Stimulated activated effector memory CD8-positive, alpha-beta T cell treated with anti-CD3 and anti-CD28 coated beads, Interleukin-12 subunit alpha, Interleukin-12 subunit beta, amount 100 ng/mL, for 72 hours (primary cell): ENCODE measurements around the gene MT1A.
"Not testable (repeated sequence)": the region's sequence is repeated elsewhere in the genome, so short reads cannot be mapped to it uniquely, and the experiment has no call there.

Source experiments
- ATAC-seq: fragments of 150-1000 bp; cut with Tn5 transposase; 2 replicates; pipeline ENCODE4 v1.10.0; 2021
- DNase-seq, 2 donors: peaks; one replicate each; pipeline ENCODE4 v3.0.0; 2021 to 2022; ENCODE audit warnings: low spot score in 2 of 2
- H3K27ac Mint-ChIP-seq: one replicate; pipeline ENCODE4 v1.8.0; 2022; ENCODE audit warnings: mild to moderate bottlenecking, mixed read lengths
- H3K36me3 Mint-ChIP-seq: one replicate; pipeline ENCODE4 v1.8.0; 2022; ENCODE audit warnings: mild to moderate bottlenecking, mixed read lengths
- H3K4me1 Mint-ChIP-seq: one replicate; pipeline ENCODE4 v1.8.0; 2022; ENCODE audit warnings: mixed read lengths
- H3K4me3 Mint-ChIP-seq: one replicate; pipeline ENCODE4 v1.8.0; 2022; ENCODE audit warnings: mild to moderate bottlenecking, mixed read lengths
- H3K9me3 Mint-ChIP-seq: one replicate; pipeline ENCODE4 v1.8.0; 2022; ENCODE audit warnings: mixed read lengths

MT1A gene

DNA sequence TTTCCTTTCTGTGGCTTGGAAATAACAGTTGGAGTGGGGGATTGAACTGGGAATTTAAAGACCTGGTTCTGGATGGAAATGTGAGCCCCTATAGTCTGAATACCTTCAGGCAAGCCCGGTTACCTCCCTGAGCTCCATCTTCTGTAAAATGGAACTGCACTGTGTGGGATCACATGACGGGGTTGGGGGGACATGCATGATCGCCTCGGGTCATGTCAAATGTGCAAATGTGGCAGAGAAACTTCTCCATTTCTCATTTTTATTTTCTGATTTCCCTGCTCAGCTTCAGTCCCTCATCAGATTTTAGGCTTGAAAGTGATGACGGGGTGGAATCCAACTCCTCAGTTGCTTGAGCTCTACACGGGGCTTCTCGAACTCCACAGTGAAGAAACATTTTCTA is 14.8 kb downstream of the MT1A start:
- peaks cover 6% of the 10 kb centered on the region for H3K4me1 Mint-ChIP-seq
- H3K4me3 Mint-ChIP-seq, result no peak overlapping the region
- DNase-seq (no peak), ATAC-seq (no peak)
- H3K27ac Mint-ChIP-seq, result no peak overlapping the region
- H3K9me3 Mint-ChIP-seq, result no peaks in the 10 kb centered on the region
- H3K36me3 Mint-ChIP-seq, result no peaks in the 10 kb centered on the region

DNA sequence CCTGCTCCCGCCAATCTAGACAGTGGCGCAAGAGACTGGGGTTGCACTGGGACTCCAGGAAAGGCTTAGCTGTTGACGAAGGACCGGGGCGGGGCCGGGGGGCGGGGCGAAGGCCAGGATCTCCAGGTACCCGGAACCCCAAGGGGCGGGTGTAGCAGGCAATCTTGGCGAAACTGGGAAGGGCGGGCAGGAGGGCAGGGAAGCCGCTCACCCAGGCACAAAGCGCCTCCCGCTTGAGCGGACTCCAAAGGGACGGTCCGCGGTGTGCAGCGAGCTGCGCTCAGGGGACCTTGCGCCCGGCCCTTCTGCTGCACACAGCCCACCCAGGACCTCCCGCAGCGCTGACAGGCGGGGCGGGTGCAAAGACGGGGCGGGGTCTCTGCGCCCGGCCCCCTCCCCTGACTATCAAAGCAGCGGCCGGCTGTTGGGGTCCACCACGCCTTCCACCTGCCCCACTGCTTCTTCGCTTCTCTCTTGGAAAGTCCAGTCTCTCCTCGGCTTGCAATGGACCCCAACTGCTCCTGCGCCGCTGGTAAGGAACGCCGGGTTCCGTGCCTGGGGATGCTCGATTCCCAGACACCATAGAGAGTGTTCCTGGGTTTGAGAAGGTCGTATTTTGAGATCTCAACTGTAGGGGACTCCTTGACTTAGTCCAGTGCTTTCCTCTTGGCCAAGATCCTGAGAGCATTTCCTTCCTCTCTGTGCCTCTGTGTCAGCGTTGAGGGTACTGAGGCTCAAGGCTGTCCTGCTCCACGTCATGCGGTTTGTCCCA is 19.3 kb downstream of the MT1A start, which contains the start of gene MT1F:
Gene MT1F (plus strand): TSS at position 405 of the 772 bp plus-strand sequence. CDS start 100 bp downstream, at position 505.
- DNase-seq (peak; percentile 38 to 84), ATAC-seq (peak; percentile 83)
- H3K36me3 Mint-ChIP-seq, result no peaks in the 10 kb centered on the region

DNA sequence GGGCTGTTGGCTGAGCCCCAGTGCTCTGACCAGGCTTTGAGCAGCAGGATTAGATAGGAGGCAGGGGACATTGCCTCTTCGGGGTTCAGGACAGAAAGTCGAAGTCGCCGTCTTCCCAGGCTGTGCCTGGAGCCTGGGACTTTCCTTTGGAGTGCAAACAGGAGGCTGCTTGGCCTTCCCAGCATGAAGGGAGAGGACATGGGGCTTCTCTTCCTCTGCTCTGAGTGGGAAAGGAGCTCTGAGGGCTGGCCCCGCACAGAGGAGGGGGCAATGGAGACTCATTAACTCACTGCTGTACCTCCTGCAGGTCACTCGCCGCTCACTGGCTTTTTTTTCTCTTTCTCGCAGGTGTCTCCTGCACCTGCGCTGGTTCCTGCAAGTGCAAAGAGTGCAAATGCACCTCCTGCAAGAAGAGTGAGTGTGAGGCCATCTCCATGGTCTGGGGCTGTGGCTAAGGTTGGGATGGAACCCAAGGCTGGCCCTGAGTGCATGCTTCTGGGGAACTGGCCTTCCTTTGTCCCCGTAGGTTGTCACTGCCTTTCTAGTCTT is 19.9 kb downstream of the MT1A start:
- Mint-ChIP-seq H3K36me3 (no peaks in the 10 kb centered on the region), H3K27ac (peak overlapping the region; percentile 85), H3K4me3 (peak overlapping the region; percentile 90), H3K9me3 (no peaks in the 10 kb centered on the region), H3K4me1 (peaks cover 22% of the 10 kb centered on the region)
- ATAC-seq (no peak), DNase-seq (no peak)

More for the DNA sequence above, 19.3 kb downstream of the MT1A start, which contains the start of gene MT1F:
- peak within 1 kb of the TSS; percentile 85 for H3K27ac Mint-ChIP-seq
- no peaks in the 10 kb centered on the region for H3K9me3 Mint-ChIP-seq
- peaks cover 17% of the 10 kb centered on the region for H3K4me1 Mint-ChIP-seq
- H3K4me3 Mint-ChIP-seq, result peak within 1 kb of the TSS; percentile 90

DNA sequence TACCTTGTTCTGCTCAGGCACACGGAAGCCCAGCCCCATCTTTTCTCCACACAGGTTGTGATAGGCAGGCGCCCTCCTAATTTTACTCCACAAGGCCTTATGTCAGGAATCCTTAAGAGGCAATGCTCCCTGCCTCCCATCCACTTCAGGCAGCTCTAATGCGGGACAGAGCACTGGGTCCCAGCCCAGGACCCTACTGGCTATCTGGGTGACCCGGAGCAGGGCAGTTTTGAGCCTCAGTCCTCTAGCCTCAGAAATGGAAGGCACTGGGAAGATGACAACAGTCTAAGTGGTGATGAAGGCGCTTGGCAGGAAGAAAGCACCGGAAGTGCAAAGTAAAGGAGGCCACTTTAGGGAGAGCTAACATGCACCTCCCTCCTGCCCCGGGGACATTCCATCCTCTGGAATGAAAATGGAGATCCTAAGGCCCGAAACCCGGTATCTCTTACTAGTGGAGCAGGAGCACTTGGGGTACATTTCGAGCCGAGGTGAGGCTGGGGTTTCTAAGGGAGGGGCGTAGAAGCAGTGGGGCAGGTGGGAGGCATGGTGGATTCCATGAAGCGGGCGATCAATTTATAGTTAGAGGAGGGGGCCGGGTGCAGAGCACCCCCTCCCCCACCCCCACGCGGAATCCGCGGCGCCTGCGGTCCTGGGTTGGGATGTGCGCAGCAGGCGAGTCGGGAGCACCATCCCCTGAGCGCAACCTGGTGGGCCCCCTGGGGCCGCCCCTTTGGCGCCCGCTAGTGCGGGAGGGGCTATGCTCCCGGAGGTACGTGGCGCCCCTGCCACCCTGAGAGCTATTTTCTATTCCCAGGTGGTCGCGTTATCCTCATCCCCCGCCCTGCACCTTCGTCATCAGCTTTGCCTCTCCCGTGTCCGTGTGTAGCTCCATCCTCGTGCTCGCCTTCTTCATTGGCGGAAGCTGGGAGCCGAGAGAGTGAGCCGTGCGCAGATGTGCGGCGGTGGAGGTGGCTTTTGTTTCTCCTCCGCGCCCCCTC is 24.2 kb downstream of the MT1A start:
- ATAC-seq, result peak; percentile 53
- Mint-ChIP-seq H3K27ac (peak overlapping the region; percentile 82), H3K4me1 (peaks cover 23% of the 10 kb centered on the region), H3K4me3 (peak overlapping the region; percentile 76), H3K36me3 (no peaks in the 10 kb centered on the region), H3K9me3 (no peaks in the 10 kb centered on the region)
- peak in 1 of 2 donors; percentile 57 for DNase-seq

DNA sequence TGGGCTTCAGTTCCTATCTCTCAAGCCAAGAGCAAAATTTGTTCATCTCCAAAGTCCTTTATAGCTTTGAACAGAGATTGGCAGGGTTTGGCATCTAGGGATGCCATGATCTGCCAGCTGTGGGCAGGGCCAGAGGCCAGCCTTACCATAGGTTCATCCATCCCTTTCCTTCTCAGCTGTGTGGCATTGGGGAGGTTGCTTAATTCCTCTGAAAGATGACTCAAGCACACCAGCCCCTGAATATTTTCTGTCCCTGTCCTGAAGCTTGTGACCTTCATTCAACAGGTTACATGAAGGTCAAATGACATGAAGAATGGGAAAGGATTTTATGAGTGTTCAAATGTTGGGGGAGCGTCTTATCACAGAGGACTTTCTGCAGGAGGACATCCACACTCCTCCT is 26.0 kb downstream of the MT1A start:
- Mint-ChIP-seq H3K9me3 (no peaks in the 10 kb centered on the region), H3K4me3 (no peak overlapping the region), H3K27ac (no peak overlapping the region), H3K4me1 (peaks cover 30% of the 10 kb centered on the region), H3K36me3 (no peaks in the 10 kb centered on the region)
- DNase-seq, result no peak
- ATAC-seq, result no peak

DNA sequence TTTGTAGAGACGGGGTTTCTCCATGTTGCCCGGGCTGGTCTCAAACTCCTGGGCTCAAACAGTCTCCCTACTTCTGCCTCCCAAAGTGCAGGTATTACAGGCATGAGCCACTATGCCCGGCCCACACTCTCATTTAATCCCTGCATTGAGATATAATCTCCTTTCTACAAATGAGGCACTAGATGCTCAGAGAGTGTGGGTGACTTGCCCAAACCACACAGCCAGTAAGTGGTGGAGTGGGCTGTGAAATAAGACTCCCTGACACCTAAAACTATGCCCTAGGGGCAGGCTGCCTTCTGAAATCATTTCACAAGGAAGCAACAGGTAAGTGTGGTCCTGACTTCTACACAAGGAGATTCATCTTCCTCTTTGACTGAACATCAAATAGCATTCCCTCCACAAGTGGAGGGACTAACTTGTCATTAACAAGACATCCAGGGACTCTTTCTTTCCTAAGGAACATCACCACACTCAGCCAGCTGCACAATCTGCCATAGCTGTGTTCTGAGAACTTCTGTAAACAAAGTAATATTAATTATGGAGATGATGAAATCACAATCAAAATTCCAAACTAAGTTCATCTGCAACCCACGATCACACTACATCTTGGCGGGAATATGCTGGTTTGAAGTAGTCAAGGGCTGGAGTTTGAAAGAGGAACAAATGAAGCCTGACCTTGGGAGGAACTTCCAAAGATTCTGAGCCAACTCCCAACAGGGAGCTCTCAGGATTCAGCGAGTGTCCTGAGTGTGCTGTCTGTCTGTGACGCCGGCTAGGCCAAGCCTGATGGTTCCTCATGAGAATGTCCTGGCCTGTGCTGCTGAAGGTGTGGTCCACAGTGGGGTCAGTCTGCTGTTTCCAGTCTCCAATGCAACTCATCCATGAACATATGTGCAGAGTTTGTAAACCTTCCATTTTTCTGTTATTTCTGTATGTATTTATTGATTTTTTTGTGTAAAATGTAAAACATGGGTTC is 27.1 kb downstream of the MT1A start:
- ATAC-seq, result peak; percentile 47
- not testable (repeated sequence) for H3K36me3 Mint-ChIP-seq, H3K9me3 Mint-ChIP-seq, H3K4me3 Mint-ChIP-seq, H3K27ac Mint-ChIP-seq, DNase-seq
- H3K4me1 Mint-ChIP-seq, result peaks cover 35% of the 10 kb centered on the region

DNA sequence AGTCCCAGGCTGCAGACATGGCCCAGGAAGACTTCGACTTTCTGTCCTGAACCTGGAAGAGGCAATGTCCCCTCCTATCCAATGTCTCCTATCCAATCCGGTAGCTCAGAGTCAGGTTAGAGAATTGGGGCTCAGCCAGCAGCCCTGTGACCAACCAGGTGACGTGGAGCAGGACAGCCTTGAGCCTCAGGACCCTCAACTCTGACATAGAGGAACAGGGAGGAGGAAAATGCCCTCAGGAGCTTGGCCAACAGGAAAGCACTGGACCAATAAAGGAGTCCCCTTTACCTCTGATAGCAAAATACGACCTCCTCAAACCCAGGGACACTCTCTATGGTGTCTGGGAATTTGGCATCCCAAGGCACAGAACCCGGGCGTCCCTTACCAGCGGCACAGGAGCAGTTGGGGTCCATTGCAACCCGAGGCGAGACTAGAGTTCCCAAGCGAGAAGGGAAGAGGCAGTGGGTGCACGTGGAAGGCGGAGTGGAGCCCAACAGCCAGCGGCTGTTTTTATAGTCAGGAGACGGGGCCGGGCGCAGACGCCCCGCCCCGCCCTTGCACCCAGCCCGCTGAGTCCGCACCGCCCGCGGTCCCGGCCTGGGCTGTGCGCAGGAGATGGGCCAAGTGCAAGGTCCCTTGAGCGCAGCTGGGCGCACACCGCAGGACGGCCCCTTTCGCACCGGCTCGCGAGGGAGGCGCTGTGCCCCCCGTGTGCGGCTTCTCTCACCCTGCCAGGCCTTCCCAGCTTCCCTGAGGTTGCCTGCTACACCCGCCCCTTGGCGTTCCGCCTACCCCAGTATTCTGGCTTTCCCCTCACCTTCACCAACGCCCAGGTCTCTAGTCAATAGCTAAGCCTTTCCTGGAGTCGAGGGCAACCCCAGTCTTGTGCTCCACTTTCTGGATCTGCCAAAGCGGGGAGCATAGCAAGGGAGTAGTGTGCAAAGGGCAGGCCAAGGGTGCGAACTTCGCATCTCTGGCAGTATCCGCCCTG is 29.4 kb downstream of the MT1A start, which contains the start of gene MT1G:
Gene MT1G (minus strand): TSS at position 485 of the 991 bp plus-strand sequence. CDS start 72 bp downstream, at position 413.
- Mint-ChIP-seq H3K9me3 (no peaks in the 10 kb centered on the region), H3K27ac (no peak within 1 kb of the TSS), H3K4me3 (peak within 1 kb of the TSS; percentile 30), H3K36me3 (no peaks in the 10 kb centered on the region), H3K4me1 (peaks cover 26% of the 10 kb centered on the region)
- no peak for DNase-seq
- ATAC-seq, result peak; percentile 36

DNA sequence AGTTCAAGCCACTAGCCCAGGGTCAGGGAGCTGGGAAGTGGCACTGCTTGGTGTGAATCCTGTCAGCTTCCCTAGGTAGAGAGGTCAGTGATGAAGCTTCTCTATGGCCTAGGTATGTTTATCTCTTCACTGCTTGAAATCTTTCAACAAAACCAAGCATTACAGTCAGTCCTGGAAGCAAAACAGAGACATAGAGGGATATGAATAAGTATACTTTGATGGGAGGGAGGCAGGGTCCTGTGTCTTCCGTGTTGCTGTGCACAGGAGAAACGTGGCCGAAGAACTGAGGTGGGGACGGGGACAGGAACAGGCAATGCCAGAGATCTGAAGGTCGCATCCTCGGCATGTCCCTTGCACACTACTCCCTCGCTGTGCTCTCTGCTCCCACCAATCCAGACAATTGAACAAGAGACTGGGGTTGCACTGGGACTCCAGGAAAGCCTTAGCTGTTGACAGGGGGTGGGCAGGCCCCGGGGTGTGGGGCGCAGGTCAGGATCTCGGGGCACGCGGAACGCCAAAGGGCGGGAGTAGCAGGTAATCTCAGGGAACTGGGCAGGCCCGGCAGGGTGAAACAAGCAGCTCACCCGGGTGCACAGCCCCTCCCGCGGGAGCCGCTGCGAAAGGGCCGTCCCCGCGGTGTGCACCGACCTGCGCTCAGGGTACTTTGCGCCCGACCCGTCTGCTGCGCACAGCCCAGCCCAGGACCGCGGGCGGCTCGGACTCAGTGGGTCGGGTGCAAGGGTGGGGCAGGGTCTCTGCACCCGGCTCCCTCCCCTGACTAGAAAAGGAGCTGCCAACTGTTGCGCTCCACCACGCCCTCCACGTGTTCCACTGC is 30.8 kb downstream of the MT1A start, which contains the start of gene MT1H:
Gene MT1H (plus strand): TSS at position 810 of the 835 bp plus-strand sequence. CDS start 71 bp downstream, outside the sequence.
- ATAC-seq, result no peak
- Mint-ChIP-seq H3K36me3 (no peaks in the 10 kb centered on the region), H3K9me3 (no peaks in the 10 kb centered on the region), H3K27ac (no peak within 1 kb of the TSS), H3K4me3 (no peak within 1 kb of the TSS), H3K4me1 (peaks cover 20% of the 10 kb centered on the region)
- no peak for DNase-seq

DNA sequence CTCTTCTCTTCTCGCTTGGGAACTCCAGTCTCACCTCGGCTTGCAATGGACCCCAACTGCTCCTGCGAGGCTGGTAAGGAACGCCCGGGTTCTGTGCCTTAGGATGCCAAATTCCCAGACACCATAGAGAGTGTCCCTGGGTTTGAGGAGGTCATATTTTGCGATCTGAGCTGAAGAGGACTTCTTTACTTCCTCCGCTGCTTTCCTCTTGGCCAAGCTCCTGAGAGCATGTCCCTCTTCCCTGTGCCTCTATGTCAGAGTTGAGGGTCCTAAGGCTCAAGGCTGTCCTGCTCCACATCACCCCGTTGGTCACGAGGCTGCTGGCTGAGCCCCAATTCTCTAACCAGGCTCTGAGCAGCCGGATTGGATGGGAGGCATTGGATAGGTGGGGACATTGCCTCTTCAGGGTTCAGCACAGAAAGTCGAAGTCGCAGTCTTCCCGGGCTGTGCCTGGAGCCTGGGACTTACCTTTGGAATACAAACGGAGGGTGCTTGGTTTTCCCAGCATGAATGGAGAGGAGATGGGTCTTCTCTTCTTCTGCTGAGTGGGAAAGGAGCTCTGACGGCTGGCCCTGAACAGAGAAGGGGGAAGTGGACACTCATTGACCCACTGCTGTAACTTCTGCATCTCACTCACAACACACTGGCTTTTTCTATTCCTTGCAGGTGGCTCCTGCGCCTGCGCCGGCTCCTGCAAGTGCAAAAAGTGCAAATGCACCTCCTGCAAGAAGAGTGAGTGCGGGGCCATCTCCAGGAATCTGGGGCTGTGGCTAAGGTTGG is 31.6 kb downstream of the MT1A start:
- ATAC-seq, result no peak
- H3K4me3 Mint-ChIP-seq, result no peak overlapping the region
- no peak for DNase-seq
- no peaks in the 10 kb centered on the region for H3K9me3 Mint-ChIP-seq
- H3K36me3 Mint-ChIP-seq, result no peaks in the 10 kb centered on the region
- H3K4me1 Mint-ChIP-seq, result peaks cover 20% of the 10 kb centered on the region
- H3K27ac Mint-ChIP-seq, result no peak overlapping the region

DNA sequence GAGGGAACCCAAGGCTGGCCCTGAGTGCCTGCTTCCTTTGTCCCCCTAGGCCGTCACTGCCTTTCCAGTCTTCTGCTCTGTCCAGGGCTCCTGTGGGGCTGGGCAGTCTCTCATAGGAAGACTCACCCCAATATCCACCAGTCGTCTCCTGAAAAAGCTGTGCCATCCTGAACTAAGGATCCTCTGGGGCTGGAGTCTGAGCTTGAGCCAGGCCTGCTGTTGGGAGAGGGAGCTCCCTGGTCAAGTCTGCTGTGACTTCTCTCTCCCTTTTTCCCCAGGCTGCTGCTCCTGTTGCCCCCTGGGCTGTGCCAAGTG is 32.1 kb downstream of the MT1A start:
- DNase-seq (no peak), ATAC-seq (no peak)
- H3K36me3 Mint-ChIP-seq, result no peaks in the 10 kb centered on the region
- H3K9me3 Mint-ChIP-seq, result no peaks in the 10 kb centered on the region
- H3K27ac Mint-ChIP-seq, result no peak overlapping the region
- H3K4me3 Mint-ChIP-seq, result no peak overlapping the region
- H3K4me1 Mint-ChIP-seq, result peaks cover 26% of the 10 kb centered on the region

DNA sequence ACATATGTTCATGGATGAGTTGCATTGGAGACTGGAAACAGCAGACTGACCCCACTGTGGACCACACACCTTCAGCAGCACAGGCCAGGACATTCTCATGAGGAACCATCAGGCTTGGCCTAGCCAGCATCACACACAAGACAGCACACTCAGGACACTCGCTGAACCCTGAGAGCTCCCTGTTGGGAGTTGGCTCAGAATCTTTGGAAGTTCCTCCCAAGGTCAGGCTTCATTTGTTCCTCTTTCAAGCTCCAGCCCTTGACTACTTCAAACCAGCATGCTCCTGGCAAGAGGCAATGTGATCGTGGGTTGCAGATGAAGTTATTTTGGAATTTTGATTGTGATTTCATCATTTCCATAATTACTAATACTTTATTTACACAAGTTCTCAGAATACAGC is 33.2 kb downstream of the MT1A start:
- ATAC-seq, H3K36me3 Mint-ChIP-seq, H3K9me3 Mint-ChIP-seq, H3K4me3 Mint-ChIP-seq, H3K27ac Mint-ChIP-seq, DNase-seq: not testable (repeated sequence)
- peaks cover 37% of the 10 kb centered on the region for H3K4me1 Mint-ChIP-seq

DNA sequence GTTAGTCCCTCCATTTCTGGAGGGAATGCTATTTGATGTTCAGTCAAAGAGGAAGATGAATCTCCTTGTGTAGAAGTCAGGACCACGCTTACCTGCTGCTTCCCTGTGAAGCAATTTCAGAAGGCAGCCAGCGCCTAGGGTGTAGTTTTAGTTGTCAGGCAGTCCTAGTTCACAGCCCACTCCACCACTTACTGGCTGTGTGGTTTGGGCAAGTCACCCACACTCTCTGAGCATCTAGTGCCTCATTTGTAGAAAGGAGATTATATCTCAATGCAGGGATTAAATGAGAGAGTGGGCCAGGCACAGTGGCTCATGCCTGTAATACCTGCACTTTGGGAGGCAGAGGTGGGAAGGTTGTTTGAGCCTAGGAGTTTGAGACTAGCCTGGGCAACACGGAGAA is 33.7 kb downstream of the MT1A start:
- not testable (repeated sequence) for H3K27ac Mint-ChIP-seq, DNase-seq, H3K36me3 Mint-ChIP-seq, H3K9me3 Mint-ChIP-seq, H3K4me3 Mint-ChIP-seq
- peaks cover 38% of the 10 kb centered on the region for H3K4me1 Mint-ChIP-seq
- peak; percentile 64 for ATAC-seq
